Caco-2 (cell line): Measurements from ENCODE around the gene SLC7A1. TPM values are rescaled to one million over a fixed set of nuclear protein-coding genes. Genes with fewer than 3 reads are reported as not detected.

Experiments
- BruUV-seq: library from RNA; stranded (reverse); fragments of 400-500 nt; replicated peaks from 2 replicates; lab custom pipeline; 2021; lab: Mats Ljungman, UMichigan
- CTCF ChIA-PET: fragments of 300-600 bp; sonication (Branson Sonifier 250); formaldehyde crosslinking; loops from one replicate; lab custom pipeline; 2022; ENCODE audit warnings: antibody characterized with exemption; lab: Charles Lee
- POLR2A ChIA-PET: fragments of 300-600 bp; sonication (Branson Sonifier 250); formaldehyde crosslinking; loops from one replicate; lab custom pipeline; 2022; ENCODE audit warnings: antibody characterized with exemption; lab: Charles Lee
- DNase-seq, 2 experiments: peaks; one replicate each; pipeline versions ENCODE4 v3.0.0 to v3.0.0-alpha.2; 2020 to 2022
- H3K27me3 ChIP-seq: replicated peaks from 2 replicates; pipeline ENCODE4 v1.6.0; 2011; ENCODE audit warnings: low read length; ENCODE audit not compliant: control insufficient read depth, insufficient read depth
- H3K36me3 ChIP-seq: 2 replicates; pipeline ENCODE4 v1.5.1; 2011; ENCODE audit warnings: low read length; ENCODE audit not compliant: control insufficient read depth, insufficient read depth
- H3K4me1 ChIP-seq: fragments of 250-450 bp; sonication (Bioruptor Pico); 2 replicates; pipeline ENCODE4 v1.5.1; 2020; ENCODE audit warnings: mild to moderate bottlenecking
- H3K4me3 ChIP-seq: 2 replicates; pipeline ENCODE4 v1.5.1; 2011; ENCODE audit warnings: low read depth, mild to moderate bottlenecking, control low read depth, low read length
- H3K9me3 ChIP-seq: fragments of 250-450 bp; sonication (Bioruptor Pico); 2 replicates; pipeline ENCODE4 v1.5.1; 2020; ENCODE audit warnings: mild to moderate bottlenecking, moderate library complexity
- H3K27ac Mint-ChIP-seq: one replicate; pipeline ENCODE4 v1.8.0; 2022; ENCODE audit warnings: mixed read lengths; ENCODE audit not compliant: unreplicated experiment
- H3K27me3 Mint-ChIP-seq: one replicate; pipeline ENCODE4 v1.8.0; 2022; ENCODE audit warnings: mixed read lengths; ENCODE audit not compliant: insufficient read depth, unreplicated experiment
- H3K36me3 Mint-ChIP-seq: one replicate; pipeline ENCODE4 v1.8.0; 2022; ENCODE audit warnings: mild to moderate bottlenecking, mixed read lengths; ENCODE audit not compliant: insufficient read depth, unreplicated experiment
- H3K4me1 Mint-ChIP-seq: one replicate; pipeline ENCODE4 v1.8.0; 2022; ENCODE audit warnings: low read depth, mixed read lengths; ENCODE audit not compliant: unreplicated experiment
- H3K4me3 Mint-ChIP-seq: one replicate; pipeline ENCODE4 v1.8.0; 2022; ENCODE audit warnings: mild to moderate bottlenecking, moderate library complexity, mixed read lengths; ENCODE audit not compliant: unreplicated experiment
- H3K9me3 Mint-ChIP-seq: one replicate; pipeline ENCODE4 v1.8.0; 2022; ENCODE audit warnings: mixed read lengths; ENCODE audit not compliant: unreplicated experiment
- intact Hi-C: fragments of 100-400 bp; cut with micrococcal nuclease; formaldehyde crosslinking; loops from one replicate; pipeline ENCODE4 v1.10.0; 2022; ENCODE audit not compliant: unreplicated experiment
- total RNA-seq: library from RNA; stranded (reverse); gene quantifications from 2 replicates; pipeline ENCODE4 v1.2.3, GENCODE V29; 2022
- TF ChIP-seq, protein P1 (sequence below), 2 experiments: fragments of 200-600 bp in 1 of 2; IDR thresholded peaks; 1 replicate in 1 of 2; 2 replicates in 1 of 2; pipeline versions ENCODE4 v1.5.1 to v1.8.0; 2011 to 2022; ENCODE audit warnings: antibody characterized with exemption in 1 of 2, control low read depth in 1 of 2, inconsistent platforms in 1 of 2, low read depth in 1 of 2, low read length in 1 of 2, mild to moderate bottlenecking in 1 of 2, moderate library complexity in 1 of 2; ENCODE audit not compliant: insufficient read depth in 1 of 2, severe bottlenecking in 1 of 2, unreplicated experiment in 1 of 2

The SLC7A1 gene
- total RNA-seq, 1 experiment from 2014 or later, result 180 TPM

DNA sequence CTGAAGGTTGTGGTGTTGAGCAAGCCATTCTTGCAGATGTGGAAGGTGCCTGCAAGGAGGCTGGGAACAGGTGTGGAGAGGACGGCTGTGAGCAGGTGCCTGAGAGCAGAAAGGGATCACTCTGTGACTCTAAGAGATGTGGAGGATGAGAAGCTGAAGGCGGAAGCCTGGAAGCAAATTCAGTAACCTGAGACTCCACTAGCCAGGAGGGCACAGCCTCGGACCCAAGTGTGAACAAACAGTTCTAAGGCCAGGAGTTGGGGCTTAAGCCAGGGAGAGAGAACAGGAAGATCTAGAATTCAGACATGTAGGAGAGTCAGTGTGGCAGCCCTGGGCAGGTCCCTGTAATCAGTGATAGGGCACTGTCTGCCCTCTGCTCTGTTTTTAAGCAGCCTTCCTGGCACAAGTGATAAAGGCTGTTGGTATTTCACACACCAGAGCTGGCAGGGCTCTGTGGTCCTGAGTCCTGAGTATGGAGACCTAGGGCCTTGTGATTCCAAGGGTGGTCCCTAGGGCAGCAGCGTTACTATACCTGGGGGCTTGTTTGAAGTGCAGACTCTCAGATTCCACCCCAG, 131.3 kb downstream of the SLC7A1 start:
- Mint-ChIP-seq H3K4me1 (no peaks in the 10 kb centered on the region), H3K4me3 (no peak overlapping the region), H3K27ac (no peak overlapping the region), H3K27me3 (no peaks in the 10 kb centered on the region), H3K36me3 (no peaks in the 10 kb centered on the region), H3K9me3 (no peaks in the 10 kb centered on the region)
- ChIA-PET CTCF (interaction anchor here (0.6 kb wide), 1 partner anchor 8 kb away, joined by 3 read pairs; no protein-coding TSS in a partner anchor), POLR2A (no interaction called here)
- Histone ChIP-seq H3K4me3 (no peak overlapping the region), H3K4me1 (no peaks in the 10 kb centered on the region), H3K9me3 (no peaks in the 10 kb centered on the region), H3K36me3 (no peaks in the 10 kb centered on the region), H3K27me3 (no peaks in the 10 kb centered on the region)
- intact Hi-C loops, result no loop called here
- no peak for DNase-seq
- TF ChIP-seq, protein P1, sequence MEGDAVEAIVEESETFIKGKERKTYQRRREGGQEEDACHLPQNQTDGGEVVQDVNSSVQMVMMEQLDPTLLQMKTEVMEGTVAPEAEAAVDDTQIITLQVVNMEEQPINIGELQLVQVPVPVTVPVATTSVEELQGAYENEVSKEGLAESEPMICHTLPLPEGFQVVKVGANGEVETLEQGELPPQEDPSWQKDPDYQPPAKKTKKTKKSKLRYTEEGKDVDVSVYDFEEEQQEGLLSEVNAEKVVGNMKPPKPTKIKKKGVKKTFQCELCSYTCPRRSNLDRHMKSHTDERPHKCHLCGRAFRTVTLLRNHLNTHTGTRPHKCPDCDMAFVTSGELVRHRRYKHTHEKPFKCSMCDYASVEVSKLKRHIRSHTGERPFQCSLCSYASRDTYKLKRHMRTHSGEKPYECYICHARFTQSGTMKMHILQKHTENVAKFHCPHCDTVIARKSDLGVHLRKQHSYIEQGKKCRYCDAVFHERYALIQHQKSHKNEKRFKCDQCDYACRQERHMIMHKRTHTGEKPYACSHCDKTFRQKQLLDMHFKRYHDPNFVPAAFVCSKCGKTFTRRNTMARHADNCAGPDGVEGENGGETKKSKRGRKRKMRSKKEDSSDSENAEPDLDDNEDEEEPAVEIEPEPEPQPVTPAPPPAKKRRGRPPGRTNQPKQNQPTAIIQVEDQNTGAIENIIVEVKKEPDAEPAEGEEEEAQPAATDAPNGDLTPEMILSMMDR (IDR thresholded peaks at IDR 0.05; ENCODE audit: insufficient read depth in 1 of 2, low read depth in 1 of 2, low read length in 1 of 2, severe bottlenecking in 1 of 2, unreplicated experiment in 1 of 2), result no peak
- no TSS peak for BruUV-seq

GRCh38 chr13:29459813-29460355, 135.6 kb downstream of the SLC7A1 start:
- TF ChIP-seq, protein P1 (IDR thresholded peaks at IDR 0.05; ENCODE audit: insufficient read depth in 1 of 2, low read depth in 1 of 2, low read length in 1 of 2, severe bottlenecking in 1 of 2, unreplicated experiment in 1 of 2), result no peak
- Mint-ChIP-seq H3K27ac (no peak overlapping the region), H3K9me3 (no peaks in the 10 kb centered on the region), H3K36me3 (no peaks in the 10 kb centered on the region), H3K27me3 (no peaks in the 10 kb centered on the region), H3K4me1 (no peaks in the 10 kb centered on the region), H3K4me3 (no peak overlapping the region)
- intact Hi-C loops, result no loop called here
- H3K4me3 ChIP-seq, result no peak overlapping the region
- no peaks in the 10 kb centered on the region for H3K9me3 ChIP-seq
- CTCF ChIA-PET, result no interaction called here
- no peak for DNase-seq
- H3K36me3 ChIP-seq, result no peaks in the 10 kb centered on the region
- POLR2A ChIA-PET, result no interaction called here
- BruUV-seq, result no TSS peak
- H3K4me1 ChIP-seq, result 0 out of 2 replicates have a peak, but pooled peaks cover 3% of the 10 kb centered on the region
- H3K27me3 ChIP-seq, result no peaks in the 10 kb centered on the region
